ENCODE measurements around the gene MORN3.
"Not testable (repeated sequence)": the region's sequence is repeated elsewhere in the genome, so short reads cannot be mapped to it uniquely, and the experiment has no call there.

DNA sequence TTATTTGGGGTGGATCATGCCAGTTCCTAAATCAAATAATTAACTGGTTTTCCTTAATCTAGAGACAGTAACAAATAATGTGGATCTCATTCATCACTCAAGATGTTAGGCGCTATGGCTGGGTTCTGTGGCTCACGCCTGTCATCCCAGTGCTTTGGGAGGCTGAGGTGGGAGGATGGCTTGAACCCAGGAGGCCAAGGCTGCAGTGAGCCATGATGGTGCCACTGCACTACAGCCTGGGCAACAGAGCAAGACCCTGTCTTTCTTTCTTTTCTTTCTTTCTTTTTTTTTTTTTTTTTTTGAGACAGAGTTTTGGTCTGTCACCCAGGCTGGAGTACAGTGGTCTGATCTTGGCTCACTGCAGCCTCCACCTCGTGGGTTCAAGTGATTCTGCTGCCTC is 23.3 kb upstream of the MORN3 start:
- not testable (repeated sequence) for TF ChIP-seq EZH2 (IDR thresholded peaks at IDR 0.05; ENCODE audit: insufficient read depth, poor library complexity, severe bottlenecking); EZH2phosphoT487 (IDR thresholded peaks at IDR 0.05; ENCODE audit: insufficient read depth, low read depth)

Measured in GM23248 (cell line).